ENCODE measurements around the gene FAM107B.

FAM107B gene

GRCh38 chr10:14773551-14774213 is 1.0 kb downstream of the FAM107B start:
- no peak overlapping the region for H3K4me3 ChIP-seq (ENCODE audit: low read depth, low read length)
- no peaks in the 10 kb centered on the region for H3K4me1 ChIP-seq (ENCODE audit: control insufficient read depth, insufficient read depth, low read length)
- TF ChIP-seq ZNF704 (tag by site-specific recombination; IDR thresholded peaks at IDR 0.05) (no peak), ZBTB11 (tag by site-specific recombination; conservative IDR thresholded peaks at IDR 0.05; ENCODE audit: low read depth) (no peak), ZNF561 (tag by site-specific recombination; IDR thresholded peaks at IDR 0.05; ENCODE audit: borderline replicate concordance) (no peak), PATZ1 (tag by site-specific recombination; IDR thresholded peaks at IDR 0.05) (no peak), ZNF473 (tag by site-specific recombination; IDR thresholded peaks at IDR 0.05) (no peak), YY2 (tag by site-specific recombination; IDR thresholded peaks at IDR 0.05) (no peak), ZNF280C (tag by site-specific recombination; IDR thresholded peaks at IDR 0.05) (no peak), KLF8 (tag by site-specific recombination; IDR thresholded peaks at IDR 0.05) (no peak), ZNF223 (tag by site-specific recombination; IDR thresholded peaks at IDR 0.05) (no peak), ZFP3 (tag by site-specific recombination; IDR thresholded peaks at IDR 0.05; ENCODE audit: low read depth) (no peak)
- H3K36me3 ChIP-seq (ENCODE audit: control insufficient read depth in 2 of 2, insufficient read depth in 1 of 2, low read length in 2 of 2) = no peaks in the 10 kb centered on the region
- no peak overlapping the region for H3K27ac ChIP-seq (ENCODE audit: extremely low read depth, low read depth, low read length)
- ChIA-PET CTCF (no interaction called here), POLR2A (no interaction called here)
- no peaks in the 10 kb centered on the region for H3K9me3 ChIP-seq (ENCODE audit: control insufficient read depth, insufficient read depth, low read depth, low read length)

- no peaks in the 10 kb centered on the region for H3K4me1 ChIP-seq (ENCODE audit: control insufficient read depth, insufficient read depth, low read length)
- no peak overlapping the region for H3K4me3 ChIP-seq (ENCODE audit: low read depth, low read length)
- CTCF ChIA-PET = no interaction called here
- POLR2A ChIA-PET = no interaction called here
- no peaks in the 10 kb centered on the region for H3K36me3 ChIP-seq (ENCODE audit: control insufficient read depth in 2 of 2, insufficient read depth in 1 of 2, low read length in 2 of 2)
- H3K9me3 ChIP-seq (ENCODE audit: control insufficient read depth, insufficient read depth, low read depth, low read length) = no peaks in the 10 kb centered on the region
- H3K27ac ChIP-seq (ENCODE audit: extremely low read depth, low read depth, low read length) = no peak overlapping the region
- TF ChIP-seq SALL2 (tag by site-specific recombination; IDR thresholded peaks at IDR 0.05; ENCODE audit: borderline replicate concordance) (no peak), ZNF274 (IDR thresholded peaks at IDR 0.05; ENCODE audit: low read length) (no peak), ZNF274 (tag by site-specific recombination; IDR thresholded peaks at IDR 0.05; ENCODE audit: borderline replicate concordance) (no peak), ZNF777 (tag by site-specific recombination; IDR thresholded peaks at IDR 0.05; ENCODE audit: borderline replicate concordance) (no peak), WT1 (tag by site-specific recombination; IDR thresholded peaks at IDR 0.05) (no peak), ZNF488 (tag by site-specific recombination; IDR thresholded peaks at IDR 0.05) (no peak), ZBTB1 (tag by site-specific recombination; IDR thresholded peaks at IDR 0.05) (no peak), ZNF362 (tag by site-specific recombination; IDR thresholded peaks at IDR 0.05) (no peak), ZNF513 (tag by site-specific recombination; IDR thresholded peaks at IDR 0.05) (no peak), PRDM1 (tag by site-specific recombination; IDR thresholded peaks at IDR 0.05) (no peak)
Measured at GRCh38 chr10:14772399-14772798, 2.3 kb downstream of the FAM107B start.

Measured in HEK293 (cell line).